HepG2 (cell line): ENCODE results near the gene NAV3. TPM values are rescaled to one million over a fixed set of nuclear protein-coding genes. Genes with fewer than 3 reads are reported as not detected.

Experiments used
- ATAC-seq: fragments of 200-7000 bp; cut with Tn5 transposase; 3 replicates; pipeline ENCODE4 v1.9.1; 2020; ENCODE audit warnings: mild to moderate bottlenecking, moderate library complexity
- BruUV-seq: library from RNA; stranded (reverse); fragments of 400-500 nt; replicated peaks from 2 replicates; lab custom pipeline; 2021; lab: Mats Ljungman, UMichigan
- CTCF ChIA-PET: fragments of 300-600 bp; formaldehyde crosslinking; extraction: SDS; loops from one replicate; lab custom pipeline; 2021; ENCODE audit warnings: low total read pairs, inconsistent platforms, low intra/inter-chr PET ratio; lab: Yijun Ruan, JAX
- POLR2A ChIA-PET: fragments of 350-600 bp; sonication (Branson Sonifier 250); formaldehyde crosslinking; loops from one replicate; lab custom pipeline; 2020; ENCODE audit warnings: antibody characterized with exemption, inconsistent platforms; lab: Yijun Ruan, JAX
- DNase-seq: peaks from one replicate; pipeline ENCODE4 v3.0.0-alpha.2; 2015; ENCODE audit warnings: low spot score
- FAIRE-seq: peaks from 3 replicates; lab custom pipeline; 2011; peaks lifted over from hg19 to GRCh38; lab: Jason Lieb, UNC
- H2AFZ ChIP-seq: one replicate; pipeline ENCODE4 v1.6.1; 2011; ENCODE audit warnings: low read length, inconsistent platforms
- H3K27ac ChIP-seq: fragments of 300-600 bp; 3 replicates; pipeline ENCODE4 v1.8.0; 2011; ENCODE audit warnings: mixed run types, mild to moderate bottlenecking, mixed read lengths, low read length, inconsistent platforms; ENCODE audit not compliant: insufficient read depth; ENCODE audit errors: extremely low read length
- H3K27me3 ChIP-seq, 2 experiments: fragments of 200-600 bp in 1 of 2; 2 replicates in 1 of 2; 3 replicates in 1 of 2; pipeline versions ENCODE4 v1.6.0 to v1.8.0; 2011; ENCODE audit warnings: low read length in 2 of 2, mild to moderate bottlenecking in 2 of 2, moderate library complexity in 2 of 2, inconsistent platforms in 1 of 2; ENCODE audit not compliant: insufficient read depth in 2 of 2, control insufficient read depth in 1 of 2
- H3K36me3 ChIP-seq, 2 experiments: fragments of 200-600 bp in 1 of 2; replicated peaks in 1 of 2; 2 replicates in 1 of 2; 3 replicates in 1 of 2; pipeline versions ENCODE4 v1.5.1 to v1.8.0; 2011; ENCODE audit warnings: low read length in 2 of 2, inconsistent platforms in 1 of 2; ENCODE audit not compliant: insufficient read depth in 2 of 2, control insufficient read depth in 1 of 2
- H3K4me1 ChIP-seq: 2 replicates; pipeline ENCODE4 v1.5.1; 2012; ENCODE audit warnings: low read length, inconsistent platforms; ENCODE audit not compliant: insufficient read depth
- H3K4me2 ChIP-seq: 2 replicates; pipeline ENCODE4 v1.6.0; 2011; ENCODE audit warnings: low read depth, low read length, inconsistent platforms
- H3K4me3 ChIP-seq, 3 experiments: fragments of 200-600 bp in 1 of 3; sonication (generic), shearing (Covaris generic) in 1 of 3; replicated peaks in 1 of 3; 2 replicates each; pipeline ENCODE4 v1.5.1; 2011 to 2016; ENCODE audit warnings: low read length in 3 of 3, inconsistent platforms in 2 of 3, low read depth in 2 of 3, mild to moderate bottlenecking in 2 of 3, control low read depth in 1 of 3, mixed read lengths in 1 of 3; ENCODE audit not compliant: insufficient read depth in 1 of 3
- H3K79me2 ChIP-seq: one replicate; pipeline ENCODE4 v1.6.1; 2011; ENCODE audit warnings: low read length, inconsistent platforms; ENCODE audit not compliant: insufficient read depth
- H3K9ac ChIP-seq: 2 replicates; pipeline ENCODE4 v1.6.0; 2011; ENCODE audit warnings: mild to moderate bottlenecking, low read depth, low read length, inconsistent platforms; ENCODE audit not compliant: insufficient read depth
- H3K9me3 ChIP-seq: 2 replicates; pipeline ENCODE4 v1.5.1; 2012; ENCODE audit warnings: mild to moderate bottlenecking, low read length
- H4K20me1 ChIP-seq: 2 replicates; pipeline ENCODE4 v1.6.0; 2011; ENCODE audit warnings: inconsistent platforms, mild to moderate bottlenecking, low read length, moderate library complexity; ENCODE audit not compliant: insufficient read depth
- ATM ChIP-seq: fragments of 450-650 bp; IDR thresholded peaks from 2 replicates; pipeline ENCODE4 v1.7.1; 2017; ENCODE audit warnings: mild to moderate bottlenecking, borderline replicate concordance
- JARID2 ChIP-seq: sonication (generic); formaldehyde crosslinking; IDR thresholded peaks from 2 replicates; pipeline ENCODE4 v1.8.1; 2023; ENCODE audit warnings: missing genetic modification reagents, inconsistent platforms; ENCODE audit not compliant: insufficient replicate concordance
- KDM6A ChIP-seq: IDR thresholded peaks from 2 replicates; pipeline ENCODE4 v1.6.1; 2016; ENCODE audit warnings: low read depth
- MXI1 ChIP-seq: IDR thresholded peaks from 3 replicates; pipeline ENCODE4 v1.6.1; 2012; ENCODE audit warnings: low read depth, low read length, inconsistent platforms, borderline replicate concordance
- RAD51 ChIP-seq: fragments of 450-650 bp; IDR thresholded peaks from 2 replicates; pipeline ENCODE4 v1.6.1; 2016; ENCODE audit warnings: borderline replicate concordance
- RBFOX2 ChIP-seq: fragments of 200-400 bp; formaldehyde crosslinking; IDR thresholded peaks from 2 replicates; pipeline ENCODE4 v1.6.1; 2017; ENCODE audit warnings: low read depth, mild to moderate bottlenecking, low read length
- SETDB1 ChIP-seq: sonication (generic); formaldehyde crosslinking; IDR thresholded peaks from 2 replicates; pipeline ENCODE4 v1.5.1; 2020; ENCODE audit warnings: missing genetic modification reagents, mild to moderate bottlenecking, borderline replicate concordance
- WGBS: methylation state at CpG from one replicate; pipeline ENCODE4 v1.1.6; 2017; ENCODE audit warnings: low lambda C conversion rate; 5-methylcytosine and 5-hydroxymethylcytosine counted together
- in situ Hi-C: cut with HindIII; loops from 2 replicates; pipeline ENCODE4 v1.10.0; 2017; ENCODE audit warnings: low pct_unique_long_range_greater_than_20kb; ENCODE audit not compliant: extremely low pct_ligation_motif_present
- intact Hi-C: fragments of 100-400 bp; cut with micrococcal nuclease; formaldehyde crosslinking; loops from one replicate; pipeline ENCODE4 v1.10.0; 2022; ENCODE audit not compliant: unreplicated experiment
- polyA plus RNA-seq, 8 experiments: library from polyadenylated mRNA; depleted of rRNA in 3 of 8; stranded (reverse) in 7 of 8; unstranded in 1 of 8; fragments of >200 nt; fragmentation: Illumina TruSeq in 4 of 8; extraction: Trizol in 4 of 8; gene quantifications; 2 replicates each; pipeline versions ENCODE4 v1.2.1 to v1.2.3, GENCODE V29; 2011 to 2016; ENCODE audit warnings: low read depth in 4 of 8, missing spikeins in 1 of 8, mixed read lengths in 1 of 8; ENCODE audit not compliant: insufficient read depth in 1 of 8
- total RNA-seq, 5 experiments: library from RNA; depleted of rRNA; stranded (reverse); fragments of >200 nt; fragmentation: Illumina TruSeq; extraction: Trizol; gene quantifications; 2 replicates each; pipeline ENCODE4 v1.2.3, GENCODE V29; 2016; ENCODE audit warnings: low read depth in 1 of 5
- TF ChIP-seq, protein P1 (sequence below): sonication (generic); formaldehyde crosslinking; IDR thresholded peaks from 2 replicates; pipeline ENCODE4 v1.4.0; 2020; ENCODE audit warnings: missing genetic modification reagents
- TF ChIP-seq, protein P2 (sequence below): sonication (generic); formaldehyde crosslinking; IDR thresholded peaks from 2 replicates; pipeline ENCODE4 v1.4.0; 2020; ENCODE audit warnings: missing genetic modification reagents
- TF ChIP-seq, protein P3 (sequence below): fragments of 450-650 bp; IDR thresholded peaks from 2 replicates; pipeline ENCODE4 v1.6.1; 2017; ENCODE audit warnings: mild to moderate bottlenecking

Gene NAV3
- total and polyA plus RNA-seq, 2 of the 13 experiments (the other 11 are each of a cell fraction or from before 2014, with no cell fraction given): 0.01 to 0.18 TPM

DNA sequence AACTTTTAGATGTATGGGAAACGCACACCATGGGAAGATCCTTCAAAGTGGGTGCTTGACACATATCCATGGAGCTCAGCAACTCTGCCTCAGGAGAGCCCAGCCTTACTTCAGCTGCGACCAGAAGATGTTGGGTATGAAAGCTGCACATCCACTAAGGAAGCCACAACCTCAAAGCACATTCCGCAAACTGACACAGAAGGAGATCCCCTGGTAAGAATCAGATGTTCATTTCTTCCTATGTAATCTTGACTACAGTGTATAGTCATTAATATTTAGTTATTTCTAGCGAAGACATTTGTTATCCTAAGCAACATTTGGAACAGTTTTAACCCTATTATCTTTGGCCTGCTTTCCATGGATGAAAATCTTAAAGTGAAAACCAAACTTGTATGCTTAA, 374.2 kb downstream of the NAV3 start:
- CTCF ChIA-PET: no interaction called here
- WGBS: 25% methylated on average over 4 of the region's 4 CpGs
- ATAC-seq: no peak
- intact Hi-C loops: no loop called here
- FAIRE-seq: no peak
- no peak overlapping the region for H3K4me3 ChIP-seq
- H3K79me2 ChIP-seq: no peaks in the 10 kb centered on the region
- H3K36me3 ChIP-seq: no peaks in the 10 kb centered on the region
- TF ChIP-seq KDM6A (no peak), JARID2 (CRISPR knock-in tag) (no peak), SETDB1 (CRISPR knock-in tag) (no peak), RBFOX2 (no peak), MXI1 (no peak), ATM (no peak), RAD51 (no peak)
- TF ChIP-seq, protein P1, sequence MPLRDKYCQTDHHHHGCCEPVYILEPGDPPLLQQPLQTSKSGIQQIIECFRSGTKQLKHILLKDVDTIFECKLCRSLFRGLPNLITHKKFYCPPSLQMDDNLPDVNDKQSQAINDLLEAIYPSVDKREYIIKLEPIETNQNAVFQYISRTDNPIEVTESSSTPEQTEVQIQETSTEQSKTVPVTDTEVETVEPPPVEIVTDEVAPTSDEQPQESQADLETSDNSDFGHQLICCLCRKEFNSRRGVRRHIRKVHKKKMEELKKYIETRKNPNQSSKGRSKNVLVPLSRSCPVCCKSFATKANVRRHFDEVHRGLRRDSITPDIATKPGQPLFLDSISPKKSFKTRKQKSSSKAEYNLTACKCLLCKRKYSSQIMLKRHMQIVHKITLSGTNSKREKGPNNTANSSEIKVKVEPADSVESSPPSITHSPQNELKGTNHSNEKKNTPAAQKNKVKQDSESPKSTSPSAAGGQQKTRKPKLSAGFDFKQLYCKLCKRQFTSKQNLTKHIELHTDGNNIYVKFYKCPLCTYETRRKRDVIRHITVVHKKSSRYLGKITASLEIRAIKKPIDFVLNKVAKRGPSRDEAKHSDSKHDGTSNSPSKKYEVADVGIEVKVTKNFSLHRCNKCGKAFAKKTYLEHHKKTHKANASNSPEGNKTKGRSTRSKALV (CRISPR knock-in tag): no peak
- TF ChIP-seq, protein P2, sequence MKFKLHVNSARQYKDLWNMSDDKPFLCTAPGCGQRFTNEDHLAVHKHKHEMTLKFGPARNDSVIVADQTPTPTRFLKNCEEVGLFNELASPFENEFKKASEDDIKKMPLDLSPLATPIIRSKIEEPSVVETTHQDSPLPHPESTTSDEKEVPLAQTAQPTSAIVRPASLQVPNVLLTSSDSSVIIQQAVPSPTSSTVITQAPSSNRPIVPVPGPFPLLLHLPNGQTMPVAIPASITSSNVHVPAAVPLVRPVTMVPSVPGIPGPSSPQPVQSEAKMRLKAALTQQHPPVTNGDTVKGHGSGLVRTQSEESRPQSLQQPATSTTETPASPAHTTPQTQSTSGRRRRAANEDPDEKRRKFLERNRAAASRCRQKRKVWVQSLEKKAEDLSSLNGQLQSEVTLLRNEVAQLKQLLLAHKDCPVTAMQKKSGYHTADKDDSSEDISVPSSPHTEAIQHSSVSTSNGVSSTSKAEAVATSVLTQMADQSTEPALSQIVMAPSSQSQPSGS (CRISPR knock-in tag): no peak
- TF ChIP-seq, protein P3, sequence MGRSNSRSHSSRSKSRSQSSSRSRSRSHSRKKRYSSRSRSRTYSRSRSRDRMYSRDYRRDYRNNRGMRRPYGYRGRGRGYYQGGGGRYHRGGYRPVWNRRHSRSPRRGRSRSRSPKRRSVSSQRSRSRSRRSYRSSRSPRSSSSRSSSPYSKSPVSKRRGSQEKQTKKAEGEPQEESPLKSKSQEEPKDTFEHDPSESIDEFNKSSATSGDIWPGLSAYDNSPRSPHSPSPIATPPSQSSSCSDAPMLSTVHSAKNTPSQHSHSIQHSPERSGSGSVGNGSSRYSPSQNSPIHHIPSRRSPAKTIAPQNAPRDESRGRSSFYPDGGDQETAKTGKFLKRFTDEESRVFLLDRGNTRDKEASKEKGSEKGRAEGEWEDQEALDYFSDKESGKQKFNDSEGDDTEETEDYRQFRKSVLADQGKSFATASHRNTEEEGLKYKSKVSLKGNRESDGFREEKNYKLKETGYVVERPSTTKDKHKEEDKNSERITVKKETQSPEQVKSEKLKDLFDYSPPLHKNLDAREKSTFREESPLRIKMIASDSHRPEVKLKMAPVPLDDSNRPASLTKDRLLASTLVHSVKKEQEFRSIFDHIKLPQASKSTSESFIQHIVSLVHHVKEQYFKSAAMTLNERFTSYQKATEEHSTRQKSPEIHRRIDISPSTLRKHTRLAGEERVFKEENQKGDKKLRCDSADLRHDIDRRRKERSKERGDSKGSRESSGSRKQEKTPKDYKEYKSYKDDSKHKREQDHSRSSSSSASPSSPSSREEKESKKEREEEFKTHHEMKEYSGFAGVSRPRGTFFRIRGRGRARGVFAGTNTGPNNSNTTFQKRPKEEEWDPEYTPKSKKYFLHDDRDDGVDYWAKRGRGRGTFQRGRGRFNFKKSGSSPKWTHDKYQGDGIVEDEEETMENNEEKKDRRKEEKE: no peak
- TF ChIP-seq, all 625 proteins: peak for 0
- POLR2A ChIA-PET: no interaction called here
- H3K27ac ChIP-seq: no peak overlapping the region
- no peak overlapping the region for H3K9ac ChIP-seq
- H4K20me1 ChIP-seq: no peaks in the 10 kb centered on the region
- no peak overlapping the region for H3K4me2 ChIP-seq
- in situ Hi-C loops: no loop called here
- H2AFZ ChIP-seq: no peak overlapping the region
- no peaks in the 10 kb centered on the region for H3K4me1 ChIP-seq
- H3K27me3 ChIP-seq: no peaks in the 10 kb centered on the region
- BruUV-seq: no TSS peak
- no peak for DNase-seq
- no peaks in the 10 kb centered on the region for H3K9me3 ChIP-seq
